ENCODE measurements around the gene MGRN1.

The MGRN1 gene

DNA sequence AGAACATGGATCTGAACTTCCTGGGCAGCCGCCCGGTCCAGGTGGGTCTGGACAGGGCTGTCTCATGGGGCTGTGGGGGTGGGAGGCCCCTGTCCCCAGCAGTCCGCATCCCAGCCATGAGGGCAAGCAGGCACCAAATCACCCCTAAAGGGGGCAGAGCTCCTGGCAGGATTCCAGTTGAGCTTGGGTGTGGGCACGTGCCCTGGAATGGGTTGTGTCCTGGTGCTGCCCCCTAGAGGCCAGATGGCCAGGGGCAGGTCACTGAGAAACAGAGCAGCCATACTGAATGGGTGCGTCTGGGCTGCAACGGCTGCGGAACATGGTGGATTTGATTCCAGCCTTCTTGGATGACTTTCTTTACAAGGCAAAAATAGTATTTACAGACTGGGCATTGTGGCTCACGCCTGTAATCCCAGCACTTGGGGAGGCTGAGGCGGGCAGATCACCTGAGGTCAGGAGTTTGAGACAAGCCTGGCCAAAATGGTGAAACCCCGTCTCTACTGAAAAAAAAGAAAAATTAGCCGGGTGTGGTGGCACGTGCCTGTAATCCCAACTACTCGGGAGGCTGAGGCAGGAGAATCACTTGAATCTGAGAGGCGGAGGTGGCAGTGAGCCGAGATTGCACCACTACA, 25.9 kb downstream of the MGRN1 start:
- DNase-seq (ENCODE audit: low spot score), result peak; percentile 85
- TF ChIP-seq, protein P1, sequence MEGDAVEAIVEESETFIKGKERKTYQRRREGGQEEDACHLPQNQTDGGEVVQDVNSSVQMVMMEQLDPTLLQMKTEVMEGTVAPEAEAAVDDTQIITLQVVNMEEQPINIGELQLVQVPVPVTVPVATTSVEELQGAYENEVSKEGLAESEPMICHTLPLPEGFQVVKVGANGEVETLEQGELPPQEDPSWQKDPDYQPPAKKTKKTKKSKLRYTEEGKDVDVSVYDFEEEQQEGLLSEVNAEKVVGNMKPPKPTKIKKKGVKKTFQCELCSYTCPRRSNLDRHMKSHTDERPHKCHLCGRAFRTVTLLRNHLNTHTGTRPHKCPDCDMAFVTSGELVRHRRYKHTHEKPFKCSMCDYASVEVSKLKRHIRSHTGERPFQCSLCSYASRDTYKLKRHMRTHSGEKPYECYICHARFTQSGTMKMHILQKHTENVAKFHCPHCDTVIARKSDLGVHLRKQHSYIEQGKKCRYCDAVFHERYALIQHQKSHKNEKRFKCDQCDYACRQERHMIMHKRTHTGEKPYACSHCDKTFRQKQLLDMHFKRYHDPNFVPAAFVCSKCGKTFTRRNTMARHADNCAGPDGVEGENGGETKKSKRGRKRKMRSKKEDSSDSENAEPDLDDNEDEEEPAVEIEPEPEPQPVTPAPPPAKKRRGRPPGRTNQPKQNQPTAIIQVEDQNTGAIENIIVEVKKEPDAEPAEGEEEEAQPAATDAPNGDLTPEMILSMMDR (IDR thresholded peaks at IDR 0.05; ENCODE audit: extremely low read depth, missing control alignments), result peak; percentile 74

- TF ChIP-seq, protein P1 (IDR thresholded peaks at IDR 0.05; ENCODE audit: extremely low read depth, missing control alignments), result no peak
- no peak for DNase-seq (ENCODE audit: low spot score)
Observed at GRCh38 chr16:4651827-4652226, 27.2 kb downstream of the MGRN1 start.

DNA sequence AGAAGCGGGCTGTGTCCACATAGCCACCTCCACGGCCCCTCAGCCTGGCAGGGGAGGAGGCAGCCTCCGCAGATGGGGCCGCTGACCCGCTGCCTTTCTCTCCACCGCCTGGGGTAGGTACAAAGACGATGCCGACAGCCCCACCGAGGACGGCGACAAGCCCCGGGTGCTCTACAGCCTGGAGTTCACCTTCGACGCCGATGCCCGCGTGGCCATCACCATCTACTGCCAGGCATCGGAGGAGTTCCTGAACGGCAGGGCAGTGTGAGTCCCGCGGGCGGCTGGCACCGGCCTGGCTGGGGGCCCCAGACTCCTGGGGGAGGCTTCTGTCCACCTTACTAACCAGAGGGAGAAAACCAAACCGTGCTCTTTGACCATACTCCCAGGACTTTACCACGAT, 27.9 kb downstream of the MGRN1 start:
- no peak for DNase-seq (ENCODE audit: low spot score)
- TF ChIP-seq, protein P1 (IDR thresholded peaks at IDR 0.05; ENCODE audit: extremely low read depth, missing control alignments), result no peak

DNA sequence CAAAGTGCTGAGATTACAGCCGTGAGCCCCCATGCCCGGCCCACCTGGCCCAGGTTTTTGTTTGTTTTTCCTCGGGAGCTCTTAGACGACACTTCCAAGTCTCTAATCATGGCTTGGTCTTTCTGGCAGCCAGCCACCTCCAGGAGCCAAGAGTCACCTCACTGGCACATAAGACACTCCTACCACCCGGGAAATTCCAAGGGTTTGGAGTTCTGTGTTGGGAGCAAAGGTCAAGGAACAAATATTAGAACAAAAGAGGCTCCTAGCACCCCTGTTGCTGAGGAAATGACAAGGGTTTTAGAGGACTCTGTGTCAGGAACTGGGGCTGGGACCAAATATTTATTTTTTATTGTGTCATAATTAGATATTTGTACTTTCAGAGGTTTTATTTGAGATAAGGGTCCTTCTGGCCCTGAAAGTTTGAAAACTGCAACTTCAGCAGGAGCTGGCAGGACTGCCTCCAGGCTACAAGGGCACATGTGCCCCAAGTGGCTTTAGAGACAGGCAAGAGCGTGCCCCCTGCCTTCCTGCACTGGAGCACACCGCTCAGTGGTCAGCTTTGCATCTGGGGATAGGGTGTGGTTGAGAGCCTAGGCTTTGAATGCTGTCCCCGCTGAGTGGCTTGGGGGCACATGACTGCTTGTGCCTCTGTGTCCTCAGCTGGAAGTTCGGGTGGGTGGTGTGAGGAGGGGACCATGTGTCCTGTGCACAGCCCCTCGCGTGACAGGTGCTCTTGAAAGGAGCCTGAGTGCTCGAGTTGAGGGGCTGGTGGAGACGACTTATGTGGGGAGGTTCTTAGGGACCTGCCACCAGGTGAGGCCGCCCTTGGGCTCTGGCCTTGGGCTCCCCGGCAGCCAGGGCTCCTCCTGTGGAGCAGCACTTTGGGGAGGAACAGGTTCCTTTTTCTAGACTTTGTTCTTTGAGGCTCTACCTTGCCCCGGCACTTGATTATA, 29.7 kb downstream of the MGRN1 start:
- TF ChIP-seq, protein P1 (IDR thresholded peaks at IDR 0.05; ENCODE audit: extremely low read depth, missing control alignments), result no peak
- no peak for DNase-seq (ENCODE audit: low spot score)

DNA sequence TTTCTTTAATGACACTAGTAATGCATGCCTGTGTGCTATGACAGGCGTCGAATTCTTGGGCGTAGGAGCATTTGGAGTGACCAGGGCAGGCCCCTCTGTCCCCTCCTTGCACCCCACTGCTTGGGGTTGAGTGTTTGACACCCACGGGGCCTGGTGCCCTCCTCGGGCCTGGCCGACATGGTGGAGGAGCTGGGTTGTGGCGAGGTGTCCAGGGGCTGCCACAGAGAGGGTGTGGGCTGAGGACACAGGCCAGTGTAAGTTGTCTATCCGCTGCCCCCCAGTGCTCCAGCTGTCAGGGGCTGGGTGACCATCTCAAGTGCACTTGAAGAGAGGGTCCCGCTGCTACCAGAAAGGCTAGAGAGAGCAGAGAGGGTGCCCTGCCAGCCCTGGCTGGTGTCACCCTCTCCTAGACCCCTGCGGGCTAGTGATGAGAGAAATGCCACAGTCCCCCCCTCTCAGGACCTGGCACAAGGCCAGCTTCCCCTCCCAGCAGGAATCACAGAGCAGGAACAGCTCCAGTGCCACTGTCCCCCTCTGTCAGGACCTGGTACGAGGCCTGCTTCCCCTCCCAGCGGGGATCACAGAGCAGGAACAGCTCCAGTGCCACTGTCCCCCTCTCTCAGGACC, 30.5 kb downstream of the MGRN1 start:
- TF ChIP-seq, protein P1 (IDR thresholded peaks at IDR 0.05; ENCODE audit: extremely low read depth, missing control alignments), result no peak
- DNase-seq (ENCODE audit: low spot score), result no peak

DNA sequence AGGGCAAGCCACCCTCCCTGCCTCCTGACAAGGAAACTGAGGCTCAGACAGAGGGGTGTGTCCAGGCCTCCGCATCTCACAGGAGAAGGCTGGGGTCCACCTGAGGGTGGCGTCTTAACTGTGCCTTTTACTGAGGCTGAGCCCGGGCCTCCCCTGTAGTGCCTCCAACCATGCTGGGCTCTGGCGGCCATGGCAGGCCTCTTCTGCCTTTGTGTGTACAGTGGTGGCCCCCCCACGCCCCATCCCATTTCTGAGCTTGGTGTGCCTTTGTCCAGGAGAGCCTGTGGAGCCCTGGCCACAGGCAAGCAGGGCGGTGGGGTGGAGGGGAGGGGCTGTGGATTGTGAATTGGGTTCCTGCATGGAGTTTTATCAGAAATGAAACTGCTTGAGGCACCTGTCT, 31.2 kb downstream of the MGRN1 start:
- DNase-seq (ENCODE audit: low spot score), result no peak
- TF ChIP-seq, protein P1 (IDR thresholded peaks at IDR 0.05; ENCODE audit: extremely low read depth, missing control alignments), result no peak

DNA sequence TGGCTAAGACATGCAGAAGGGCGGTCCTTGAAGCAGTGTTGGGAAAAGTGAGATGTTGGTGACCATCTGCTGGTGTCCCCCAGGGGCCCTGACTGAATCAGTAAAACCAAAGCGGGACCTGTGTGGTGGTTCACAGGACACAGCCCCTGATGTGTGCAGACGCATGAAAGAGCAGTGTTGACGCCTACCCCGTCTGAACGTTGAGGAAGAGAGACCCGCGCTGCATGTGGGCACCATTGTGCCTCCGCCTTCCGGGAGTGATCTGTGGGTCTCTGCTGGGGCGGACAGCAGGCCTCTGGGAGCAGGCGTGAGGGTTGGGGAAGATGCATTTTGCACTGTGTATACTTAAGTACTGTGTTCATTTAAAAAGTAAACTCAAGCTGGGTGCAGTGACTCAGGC, 31.6 kb downstream of the MGRN1 start:
- no peak for DNase-seq (ENCODE audit: low spot score)
- TF ChIP-seq, protein P1 (IDR thresholded peaks at IDR 0.05; ENCODE audit: extremely low read depth, missing control alignments), result no peak

Measured in GM20000 (cell line).